GM12872 (cell line): ENCODE results near the gene MAMDC2.

Source experiments
- TF ChIP-seq, protein P1 (sequence below): IDR thresholded peaks from 3 replicates; pipeline ENCODE4 v1.5.1; 2011; ENCODE audit warnings: low read depth, mild to moderate bottlenecking, low read length, moderate library complexity; ENCODE audit not compliant: insufficient read depth

MAMDC2 gene

GRCh38 chr9:70020991-70021571 lies 22.6 kb upstream of the MAMDC2 start:
- TF ChIP-seq, protein P1, sequence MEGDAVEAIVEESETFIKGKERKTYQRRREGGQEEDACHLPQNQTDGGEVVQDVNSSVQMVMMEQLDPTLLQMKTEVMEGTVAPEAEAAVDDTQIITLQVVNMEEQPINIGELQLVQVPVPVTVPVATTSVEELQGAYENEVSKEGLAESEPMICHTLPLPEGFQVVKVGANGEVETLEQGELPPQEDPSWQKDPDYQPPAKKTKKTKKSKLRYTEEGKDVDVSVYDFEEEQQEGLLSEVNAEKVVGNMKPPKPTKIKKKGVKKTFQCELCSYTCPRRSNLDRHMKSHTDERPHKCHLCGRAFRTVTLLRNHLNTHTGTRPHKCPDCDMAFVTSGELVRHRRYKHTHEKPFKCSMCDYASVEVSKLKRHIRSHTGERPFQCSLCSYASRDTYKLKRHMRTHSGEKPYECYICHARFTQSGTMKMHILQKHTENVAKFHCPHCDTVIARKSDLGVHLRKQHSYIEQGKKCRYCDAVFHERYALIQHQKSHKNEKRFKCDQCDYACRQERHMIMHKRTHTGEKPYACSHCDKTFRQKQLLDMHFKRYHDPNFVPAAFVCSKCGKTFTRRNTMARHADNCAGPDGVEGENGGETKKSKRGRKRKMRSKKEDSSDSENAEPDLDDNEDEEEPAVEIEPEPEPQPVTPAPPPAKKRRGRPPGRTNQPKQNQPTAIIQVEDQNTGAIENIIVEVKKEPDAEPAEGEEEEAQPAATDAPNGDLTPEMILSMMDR: no peak

GRCh38 chr9:70028287-70028686 lies 15.4 kb upstream of the MAMDC2 start:
- TF ChIP-seq, protein P1: no peak

- TF ChIP-seq, protein P1: no peak
Observed at GRCh38 chr9:70030156-70030555, 13.5 kb upstream of the MAMDC2 start.

DNA sequence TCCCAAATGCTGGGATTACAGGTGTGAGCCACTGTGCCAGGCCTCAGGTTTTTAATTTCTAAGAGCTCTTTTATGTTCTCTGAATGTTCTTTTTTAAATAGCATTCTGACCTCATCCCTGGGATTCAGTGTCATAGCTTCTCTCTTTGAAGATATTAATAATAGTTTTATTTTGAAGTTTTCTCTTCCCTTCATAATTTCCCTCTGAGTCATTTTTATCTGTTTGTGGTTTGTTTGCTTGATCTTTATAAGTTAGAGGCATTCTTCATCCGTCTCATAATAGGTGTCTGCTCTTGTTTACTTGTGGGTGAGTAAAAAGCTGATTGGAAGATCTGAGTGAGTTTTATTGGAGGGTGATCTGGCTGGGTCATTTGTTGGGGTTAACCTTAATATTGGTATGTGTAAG lies 12.5 kb upstream of the MAMDC2 start:
- TF ChIP-seq, protein P1: no peak

DNA sequence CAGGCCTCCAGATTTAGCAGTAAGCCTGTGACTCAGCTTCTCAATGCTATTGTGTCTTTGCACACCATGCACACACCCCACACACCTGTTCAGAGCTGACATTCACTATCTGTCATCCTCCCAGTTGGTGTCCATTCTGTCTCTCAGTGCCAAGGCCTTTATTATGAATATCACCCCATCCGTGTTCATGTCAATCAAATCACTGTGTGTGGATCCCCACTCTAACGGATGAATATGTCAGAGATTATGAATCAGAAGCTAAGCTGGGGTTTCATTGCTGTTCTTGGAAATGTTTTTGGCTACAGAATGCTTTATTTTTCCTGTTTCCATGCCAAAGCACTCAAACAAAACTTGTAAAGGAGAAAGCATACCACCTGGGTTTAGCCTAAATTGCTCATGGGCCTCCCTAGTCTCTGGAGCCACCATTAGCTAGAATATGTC lies 9.4 kb upstream of the MAMDC2 start:
- TF ChIP-seq, protein P1: no peak

- TF ChIP-seq, protein P1: no peak
Observed at GRCh38 chr9:70035691-70036090, 8.0 kb upstream of the MAMDC2 start.

DNA sequence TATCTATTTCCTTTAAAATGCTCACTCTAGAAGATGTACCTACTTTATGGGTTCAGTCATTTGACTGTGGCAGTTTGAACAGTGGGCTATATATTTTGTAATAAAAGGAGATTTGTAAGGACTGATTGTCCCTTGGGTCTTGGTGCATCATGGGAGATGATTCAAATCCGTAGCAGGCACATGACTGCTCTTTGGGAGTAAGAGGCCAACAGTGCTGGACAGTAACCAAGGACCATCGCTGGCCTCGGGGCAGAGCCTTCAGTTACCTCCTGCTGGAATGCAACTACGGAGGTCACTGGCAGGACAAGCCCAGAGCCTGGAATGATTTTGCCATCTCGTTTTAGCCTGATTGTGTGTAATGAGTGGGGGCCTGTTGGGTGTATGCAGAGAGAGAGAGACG lies 7.0 kb upstream of the MAMDC2 start:
- TF ChIP-seq, protein P1: no peak
